Right atrium auricular region (tissue), 2 donors: ENCODE measurements around the gene COA3. TPM values are rescaled to one million over a fixed set of nuclear protein-coding genes. Genes with fewer than 3 reads are reported as not detected.

Source experiments
- DNase-seq: peaks from one replicate; pipeline ENCODE4 v3.0.0-alpha.2; 2019; ENCODE audit warnings: low spot score
- H3K27ac ChIP-seq, 2 donors: fragments of 200-600 bp; sonication (generic); 1 replicate in 1 of 2; 2 replicates in 1 of 2; pipeline ENCODE4 v1.5.1; 2016 to 2019
- H3K27me3 ChIP-seq, 2 donors: fragments of 200-600 bp; sonication (generic); one replicate each; pipeline versions ENCODE4 v1.5.1 to v1.6.0; 2017 to 2019
- H3K36me3 ChIP-seq: fragments of 200-600 bp; sonication (generic); one replicate; pipeline ENCODE4 v1.5.1; 2016
- H3K4me1 ChIP-seq, 2 donors: fragments of 200-600 bp; sonication (generic); one replicate each; pipeline versions ENCODE4 v1.5.1 to v1.6.0; 2017 to 2019
- H3K4me3 ChIP-seq, 2 donors: fragments of 200-600 bp; sonication (generic); 1 replicate in 1 of 2; 2 replicates in 1 of 2; pipeline ENCODE4 v1.5.1; 2017 to 2019; ENCODE audit warnings: mild to moderate bottlenecking in 1 of 2, moderate library complexity in 1 of 2
- H3K9me3 ChIP-seq, 2 donors: fragments of 200-600 bp; sonication (generic); one replicate each; pipeline ENCODE4 v1.5.1; 2019
- CTCF ChIP-seq, 2 donors: fragments of 200-600 bp; sonication (generic); IDR thresholded peaks; one replicate each; pipeline ENCODE4 v1.5.1; 2019; ENCODE audit warnings: antibody characterized with exemption in 2 of 2
- total RNA-seq, 2 donors: library from RNA; depleted of rRNA; stranded (reverse); fragments of >200 nt; gene quantifications; one replicate each; pipeline ENCODE4 v1.1.0, GENCODE V29; 2016

Gene COA3
- total RNA-seq, 2 donors from 2014 or later = 71.6 to 77.4 TPM

DNA sequence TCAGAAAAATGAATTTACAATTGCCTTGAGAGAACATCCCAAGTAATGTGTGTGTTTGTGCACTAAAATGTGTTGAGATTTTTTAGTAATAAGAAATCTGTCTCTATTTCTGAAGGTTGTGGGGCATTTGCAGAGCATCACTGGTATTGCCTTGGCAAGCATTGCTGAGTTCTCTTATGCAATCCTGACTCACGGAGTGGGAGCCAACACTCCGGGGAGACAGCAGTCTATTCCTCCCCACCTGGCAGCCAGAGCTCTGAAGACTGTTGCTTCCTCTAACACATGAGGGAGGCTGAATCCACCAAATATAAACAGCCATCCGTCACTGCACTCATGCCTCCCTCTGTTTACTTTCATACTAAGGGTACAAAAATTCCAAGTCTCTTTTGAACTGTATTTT lies 10.7 kb upstream of the COA3 start:
- TF ChIP-seq CTCF (IDR thresholded peaks at IDR 0.05) = no peak
- Histone ChIP-seq H3K4me3 (no peak overlapping the region), H3K4me1 (no peaks in the 10 kb centered on the region), H3K27me3 (no peaks in the 10 kb centered on the region), H3K27ac (no peak overlapping the region), H3K9me3 (no peaks in the 10 kb centered on the region), H3K36me3 (peaks cover 42% of the 10 kb centered on the region)
- no peak for DNase-seq

DNA sequence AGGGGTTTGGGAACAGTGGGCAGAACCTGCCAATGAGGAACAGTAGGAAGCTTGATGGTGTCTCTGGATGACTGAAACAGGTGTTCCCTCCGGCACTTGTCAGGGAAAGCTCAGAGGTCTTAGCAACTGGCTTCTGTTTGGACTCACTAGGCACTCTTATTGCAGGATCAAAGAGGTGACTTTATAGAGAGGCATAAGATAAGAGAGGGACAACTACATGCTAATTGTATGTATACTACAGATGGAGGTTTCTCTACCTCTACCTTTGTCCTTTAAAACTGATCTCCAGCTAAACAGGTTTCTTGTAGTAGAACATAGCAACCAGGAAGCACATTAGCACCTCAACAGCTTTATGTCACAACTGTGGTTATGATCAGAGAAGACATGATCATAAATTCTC lies 7.7 kb upstream of the COA3 start:
- TF ChIP-seq CTCF (IDR thresholded peaks at IDR 0.05) = no peak
- H3K4me1 ChIP-seq = no peaks in the 10 kb centered on the region
- no peak overlapping the region for H3K27ac ChIP-seq
- DNase-seq = no peak
- no peak overlapping the region for H3K4me3 ChIP-seq
- H3K9me3 ChIP-seq = no peaks in the 10 kb centered on the region
- peaks cover 18% of the 10 kb centered on the region for H3K36me3 ChIP-seq
- no peaks in the 10 kb centered on the region for H3K27me3 ChIP-seq

GRCh38 chr17:42804918-42805367 lies 6.4 kb upstream of the COA3 start:
- Histone ChIP-seq H3K4me1 (no peaks in the 10 kb centered on the region), H3K36me3 (peaks cover 5% of the 10 kb centered on the region), H3K27me3 (no peaks in the 10 kb centered on the region), H3K27ac (no peak overlapping the region), H3K9me3 (no peaks in the 10 kb centered on the region), H3K4me3 (no peak overlapping the region)
- no peak for TF ChIP-seq CTCF (IDR thresholded peaks at IDR 0.05)
- DNase-seq = no peak

- DNase-seq = no peak
- Histone ChIP-seq H3K4me3 (no peak overlapping the region), H3K4me1 (no peaks in the 10 kb centered on the region), H3K27me3 (no peaks in the 10 kb centered on the region), H3K27ac (no peak overlapping the region), H3K36me3 (no peaks in the 10 kb centered on the region), H3K9me3 (no peaks in the 10 kb centered on the region)
- no peak for TF ChIP-seq CTCF (IDR thresholded peaks at IDR 0.05)
These were observed 4.8 kb upstream of the COA3 start for GRCh38 chr17:42803074-42803883.

GRCh38 chr17:42798011-42798382 lies 507 bp downstream of the COA3 start:
- H3K4me3 ChIP-seq = peak overlapping the region; percentile 74 to 95
- TF ChIP-seq CTCF (IDR thresholded peaks at IDR 0.05) = no peak
- no peaks in the 10 kb centered on the region for H3K36me3 ChIP-seq
- H3K27ac ChIP-seq = peak overlapping the region; percentile 72 to 84
- no peak for DNase-seq
- no peaks in the 10 kb centered on the region for H3K27me3 ChIP-seq
- peaks cover 0 to 15% of the 10 kb centered on the region in 2 donors for H3K4me1 ChIP-seq
- H3K9me3 ChIP-seq = no peaks in the 10 kb centered on the region
